Choroid plexus epithelial cell (primary cell): Measurements from ENCODE around the gene RFX5.

Experiments used
- DNase-seq: peaks from one replicate; pipeline ENCODE4 v3.0.0-alpha.2; 2010; ENCODE audit warnings: low read depth
- H3K4me3 ChIP-seq: 2 replicates; pipeline ENCODE4 v1.5.1; 2011; ENCODE audit warnings: low read depth, mild to moderate bottlenecking, control low read depth, low read length, moderate library complexity
- TF ChIP-seq, protein P1 (sequence below): conservative IDR thresholded peaks from 2 replicates; pipeline ENCODE4 v1.5.1; 2011; ENCODE audit warnings: low read depth, mild to moderate bottlenecking, control low read depth, inconsistent platforms, low read length, moderate library complexity

RFX5 gene

DNA sequence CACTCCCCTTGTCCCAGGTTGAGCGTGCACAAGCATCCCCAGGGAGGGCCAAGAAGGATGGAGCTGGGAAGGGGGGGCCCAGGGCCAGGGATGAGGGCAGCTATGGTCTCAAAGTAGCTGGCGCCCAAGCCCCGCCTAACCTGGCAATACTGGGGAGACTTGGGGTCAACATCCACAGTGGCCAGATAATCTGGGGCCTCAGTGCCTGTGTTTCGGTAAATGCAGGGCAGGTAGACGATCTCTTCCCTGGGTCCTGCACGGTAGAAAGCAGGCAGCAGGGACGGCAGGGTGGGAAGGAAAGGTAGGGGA, 22.2 kb upstream of the RFX5 start:
- TF ChIP-seq, protein P1, sequence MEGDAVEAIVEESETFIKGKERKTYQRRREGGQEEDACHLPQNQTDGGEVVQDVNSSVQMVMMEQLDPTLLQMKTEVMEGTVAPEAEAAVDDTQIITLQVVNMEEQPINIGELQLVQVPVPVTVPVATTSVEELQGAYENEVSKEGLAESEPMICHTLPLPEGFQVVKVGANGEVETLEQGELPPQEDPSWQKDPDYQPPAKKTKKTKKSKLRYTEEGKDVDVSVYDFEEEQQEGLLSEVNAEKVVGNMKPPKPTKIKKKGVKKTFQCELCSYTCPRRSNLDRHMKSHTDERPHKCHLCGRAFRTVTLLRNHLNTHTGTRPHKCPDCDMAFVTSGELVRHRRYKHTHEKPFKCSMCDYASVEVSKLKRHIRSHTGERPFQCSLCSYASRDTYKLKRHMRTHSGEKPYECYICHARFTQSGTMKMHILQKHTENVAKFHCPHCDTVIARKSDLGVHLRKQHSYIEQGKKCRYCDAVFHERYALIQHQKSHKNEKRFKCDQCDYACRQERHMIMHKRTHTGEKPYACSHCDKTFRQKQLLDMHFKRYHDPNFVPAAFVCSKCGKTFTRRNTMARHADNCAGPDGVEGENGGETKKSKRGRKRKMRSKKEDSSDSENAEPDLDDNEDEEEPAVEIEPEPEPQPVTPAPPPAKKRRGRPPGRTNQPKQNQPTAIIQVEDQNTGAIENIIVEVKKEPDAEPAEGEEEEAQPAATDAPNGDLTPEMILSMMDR, result no peak
- no peak overlapping the region for H3K4me3 ChIP-seq

DNA sequence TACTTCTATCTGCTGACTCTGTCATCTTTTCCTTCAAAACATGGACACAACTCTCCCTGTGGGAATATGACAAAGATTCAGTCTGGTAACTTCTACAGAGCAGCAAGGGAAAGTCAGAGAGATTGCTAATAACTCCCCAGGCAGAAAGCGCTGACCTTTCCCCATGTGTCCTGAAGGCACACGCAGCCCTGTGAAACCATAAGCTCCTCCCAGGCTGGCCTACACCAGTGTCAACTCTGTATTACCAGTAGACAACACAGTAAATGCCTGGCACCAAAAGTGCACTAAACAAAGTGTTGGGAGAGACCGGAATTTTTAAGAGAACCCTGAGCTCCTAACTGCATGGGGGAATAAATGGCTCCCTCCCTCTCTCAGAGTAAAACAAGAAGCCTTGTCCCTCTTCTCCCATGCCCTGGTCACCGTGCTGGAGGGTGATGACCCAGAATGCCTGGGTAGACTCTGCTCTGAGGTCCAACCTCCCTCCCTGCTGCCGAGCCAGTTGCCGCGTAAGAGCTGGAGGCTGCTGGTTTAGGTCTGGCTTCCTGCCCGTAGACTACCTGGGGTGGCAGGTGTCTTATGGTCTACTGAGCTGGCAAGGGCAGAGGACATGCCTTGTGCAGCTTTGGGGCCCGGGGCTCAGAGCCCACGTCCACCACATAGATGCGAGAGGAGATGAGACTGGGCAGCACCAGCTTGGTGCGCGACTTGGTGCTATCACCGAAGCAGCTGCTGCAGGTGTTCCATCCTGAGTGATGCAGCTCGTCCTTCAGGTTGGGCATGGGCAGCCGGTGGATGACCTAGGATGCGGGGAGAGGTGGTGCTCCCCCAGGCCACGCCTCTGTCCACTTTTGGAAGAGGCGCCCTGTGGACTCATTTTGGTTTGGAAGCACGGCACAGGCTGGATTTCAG, 21.6 kb upstream of the RFX5 start:
- TF ChIP-seq, protein P1, result no peak

More for the DNA sequence above, 22.2 kb upstream of the RFX5 start:
- DNase-seq, result no peak

DNA sequence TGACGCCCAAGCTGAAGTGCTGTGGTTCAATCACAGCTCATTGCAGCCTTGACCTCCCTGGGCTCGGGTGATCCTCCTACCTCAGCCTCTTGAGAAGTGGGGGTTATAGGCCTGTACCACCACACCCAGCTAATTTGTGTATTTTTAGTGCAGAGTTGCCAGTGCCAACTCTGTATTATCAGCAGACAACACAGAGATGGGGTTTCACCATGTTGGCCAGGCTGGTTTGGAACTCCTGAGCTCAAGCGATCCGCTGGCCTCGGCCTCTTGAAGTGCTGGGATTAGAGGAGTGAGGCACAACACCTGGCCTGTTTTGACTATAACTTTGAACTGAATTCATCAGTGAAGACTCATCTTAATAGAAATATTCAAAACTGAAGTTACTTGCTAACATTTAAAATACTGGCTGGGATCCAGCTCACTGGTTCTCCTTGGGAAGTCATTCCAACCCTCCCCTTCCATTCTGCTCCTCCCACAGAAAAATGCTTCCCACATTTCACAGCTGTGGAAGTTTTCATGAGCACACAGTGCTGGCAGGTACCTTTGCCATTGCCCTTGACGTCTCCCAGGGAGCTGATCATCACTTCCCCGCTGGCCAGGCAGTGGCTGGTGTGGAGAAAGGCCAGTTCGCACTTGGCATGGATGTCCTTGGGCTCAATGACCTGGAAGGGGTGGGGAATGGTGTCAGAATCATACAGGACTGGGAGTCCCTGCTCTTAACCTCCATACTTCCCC, 20.8 kb upstream of the RFX5 start:
- no peak overlapping the region for H3K4me3 ChIP-seq
- no peak for DNase-seq
- TF ChIP-seq, protein P1, result no peak

More for the DNA sequence above, 21.6 kb upstream of the RFX5 start:
- no peak for DNase-seq
- H3K4me3 ChIP-seq, result no peak overlapping the region

DNA sequence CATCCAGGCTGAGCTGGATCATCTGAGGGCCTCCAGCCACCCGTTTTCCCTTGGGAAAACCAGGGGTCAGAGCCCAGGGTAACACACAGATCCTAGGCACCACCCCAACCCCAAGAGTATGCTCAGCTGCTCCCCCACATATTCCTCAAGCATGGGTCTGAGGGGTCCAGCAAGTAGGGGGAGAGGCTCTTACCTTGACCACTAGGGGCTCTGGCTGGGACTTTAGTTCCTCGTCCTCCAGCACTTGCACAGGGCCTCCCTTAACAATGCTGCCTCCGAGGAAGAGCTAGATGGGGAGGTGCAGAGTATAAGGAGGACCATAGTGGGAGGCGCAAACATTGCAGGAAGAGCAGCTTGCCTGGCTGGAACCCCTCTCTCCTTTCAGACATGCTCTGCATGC, 17.9 kb upstream of the RFX5 start:
- H3K4me3 ChIP-seq, result no peak overlapping the region
- TF ChIP-seq, protein P1, result no peak
- no peak for DNase-seq

DNA sequence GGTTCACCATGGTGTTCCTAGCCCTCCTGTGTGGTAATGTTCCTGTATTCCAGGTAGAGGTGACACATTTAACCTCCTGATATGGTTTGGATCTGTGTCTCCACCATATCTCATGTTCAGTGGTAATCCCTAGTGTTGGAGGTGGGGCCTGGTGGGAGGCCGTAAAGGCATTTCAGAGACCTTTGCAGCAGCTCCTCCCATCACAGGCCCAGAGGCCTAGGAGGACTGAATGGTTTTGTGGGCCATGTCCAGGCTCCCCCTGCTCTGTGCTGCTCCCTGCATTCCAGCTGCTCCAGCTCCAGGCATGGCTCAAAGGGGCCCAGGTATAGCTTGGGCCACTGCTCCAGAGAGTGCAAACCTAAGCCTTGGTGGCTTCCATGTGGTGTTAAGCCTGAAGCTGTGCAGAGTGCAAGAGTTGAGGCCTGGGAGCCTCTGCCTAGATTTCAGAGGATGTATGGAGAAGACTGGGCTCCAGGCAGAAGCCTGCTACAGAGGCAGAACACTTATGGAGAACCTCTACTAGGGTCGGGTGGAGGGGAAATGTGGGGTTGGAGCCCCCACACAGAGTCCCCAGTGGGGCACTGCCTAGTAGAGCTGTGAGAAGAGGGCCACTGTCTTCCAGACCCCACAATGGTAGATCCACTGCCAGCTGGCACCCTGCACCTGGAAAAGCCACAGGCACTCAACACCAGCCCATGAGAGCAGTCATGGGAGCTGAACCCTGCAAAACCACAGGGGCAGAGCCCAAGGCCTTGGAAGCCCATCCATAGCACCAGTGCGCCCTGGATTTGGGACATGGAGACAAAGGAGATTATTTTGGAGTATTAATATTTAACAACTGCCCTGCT, 15.5 kb upstream of the RFX5 start:
- TF ChIP-seq, protein P1, result no peak
- no peak overlapping the region for H3K4me3 ChIP-seq

DNA sequence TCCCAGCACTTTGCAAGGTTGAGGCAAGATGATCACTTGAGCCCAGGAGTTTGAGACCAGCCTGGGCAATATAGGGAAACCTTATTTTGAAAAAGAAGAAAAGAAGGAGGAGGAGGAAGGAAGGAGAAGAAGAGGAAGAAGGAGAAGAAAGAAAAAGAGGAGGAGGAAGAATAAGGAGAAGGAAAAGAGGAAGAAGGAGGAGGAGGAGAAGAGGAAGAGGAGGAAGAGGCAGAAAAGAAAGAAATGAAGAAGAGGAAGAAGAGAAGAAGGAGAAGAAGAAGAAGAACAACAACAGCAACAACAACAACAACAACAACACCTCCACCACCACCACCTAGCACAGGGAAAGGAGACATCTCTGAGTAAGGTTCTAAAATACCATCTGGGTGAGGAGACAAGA, 14.8 kb upstream of the RFX5 start:
- DNase-seq, result no peak

More for the DNA sequence above, 15.5 kb upstream of the RFX5 start:
- DNase-seq, result no peak

More for the DNA sequence above, 14.8 kb upstream of the RFX5 start:
- TF ChIP-seq, protein P1, result no peak
- no peak overlapping the region for H3K4me3 ChIP-seq
